WERI-Rb-1 (cell line): ENCODE measurements around the gene MAP3K4.
A peak's percentile ranks its signal among the peaks of the same experiment; 100 is the strongest.

Experiments used
- DNase-seq: peaks from one replicate; pipeline ENCODE4 v3.0.0-alpha.2; 2020
- H3K27ac ChIP-seq: fragments of 250-450 bp; sonication (Bioruptor Pico); 2 replicates; pipeline ENCODE4 v1.5.1; 2020; ENCODE audit warnings: mild to moderate bottlenecking, moderate library complexity
- H3K27me3 ChIP-seq: fragments of 250-450 bp; sonication (Bioruptor Pico); 2 replicates; pipeline ENCODE4 v1.5.1; 2021; ENCODE audit warnings: mild to moderate bottlenecking, low read depth, moderate library complexity; ENCODE audit not compliant: insufficient read depth, severe bottlenecking
- H3K36me3 ChIP-seq: fragments of 250-450 bp; sonication (Bioruptor Pico); 2 replicates; pipeline ENCODE4 v1.5.1; 2020; ENCODE audit warnings: mild to moderate bottlenecking, moderate library complexity
- H3K4me3 ChIP-seq: 2 replicates; pipeline ENCODE4 v1.5.1; 2011; ENCODE audit warnings: low read depth, mild to moderate bottlenecking, control low read depth, low read length
- H3K9me3 ChIP-seq: fragments of 250-450 bp; sonication (Bioruptor Pico); 2 replicates; pipeline ENCODE4 v1.5.1; 2021; ENCODE audit warnings: mild to moderate bottlenecking, moderate library complexity; ENCODE audit not compliant: severe bottlenecking
- CTCF ChIP-seq: IDR thresholded peaks from 2 replicates; pipeline ENCODE4 v1.5.1; 2011; ENCODE audit warnings: low read depth, mild to moderate bottlenecking, control low read depth, inconsistent platforms, low read length

MAP3K4 gene

GRCh38 chr6:160951187-160952030, 40.2 kb upstream of the MAP3K4 start:
- Histone ChIP-seq H3K36me3 (no peaks in the 10 kb centered on the region), H3K4me3 (no peak overlapping the region), H3K27ac (no peak overlapping the region), H3K9me3 (no peaks in the 10 kb centered on the region), H3K27me3 (no peaks in the 10 kb centered on the region)
- no peak for TF ChIP-seq CTCF
- DNase-seq, result no peak

- H3K4me3 ChIP-seq, result no peak overlapping the region
- no peaks in the 10 kb centered on the region for H3K27me3 ChIP-seq
- no peak for DNase-seq
- no peak for TF ChIP-seq CTCF
- no peak overlapping the region for H3K27ac ChIP-seq
- H3K9me3 ChIP-seq, result no peaks in the 10 kb centered on the region
- no peaks in the 10 kb centered on the region for H3K36me3 ChIP-seq
Measured at GRCh38 chr6:160952633-160953281, 38.8 kb upstream of the MAP3K4 start.

GRCh38 chr6:160955508-160956295, 35.9 kb upstream of the MAP3K4 start:
- Histone ChIP-seq H3K9me3 (no peaks in the 10 kb centered on the region), H3K36me3 (no peaks in the 10 kb centered on the region), H3K27me3 (no peaks in the 10 kb centered on the region), H3K4me3 (no peak overlapping the region), H3K27ac (no peak overlapping the region)
- no peak for TF ChIP-seq CTCF
- no peak for DNase-seq

GRCh38 chr6:160956300-160957035, 35.1 kb upstream of the MAP3K4 start:
- TF ChIP-seq CTCF, result no peak

GRCh38 chr6:160959726-160960435, 31.7 kb upstream of the MAP3K4 start:
- Histone ChIP-seq H3K27me3 (no peaks in the 10 kb centered on the region), H3K9me3 (no peaks in the 10 kb centered on the region), H3K4me3 (no peak overlapping the region), H3K27ac (0 out of 2 replicates have a peak overlapping the region, but pooled peaks have one; percentile 15), H3K36me3 (no peaks in the 10 kb centered on the region)
- no peak for TF ChIP-seq CTCF
- peak; percentile 16 for DNase-seq

More at GRCh38 chr6:160956300-160957035, 35.1 kb upstream of the MAP3K4 start:
- Histone ChIP-seq H3K27ac (no peak overlapping the region), H3K27me3 (no peaks in the 10 kb centered on the region), H3K4me3 (no peak overlapping the region), H3K9me3 (no peaks in the 10 kb centered on the region), H3K36me3 (no peaks in the 10 kb centered on the region)
- no peak for DNase-seq
